Right lobe of liver (tissue), 6 donors: Measurements from ENCODE around the gene PPP1R37. TPM values are rescaled to one million over a fixed set of nuclear protein-coding genes. Genes with fewer than 3 reads are reported as not detected.

Experiments
- ATAC-seq, 4 donors: fragments of 200-7000 bp; cut with Tn5 transposase; one replicate each; pipeline ENCODE4 v1.9.1; 2020; ENCODE audit warnings: mild to moderate bottlenecking in 4 of 4, moderate library complexity in 4 of 4
- DNase-seq, 3 donors: peaks; one replicate each; pipeline ENCODE4 v3.0.0-alpha.2; 2020
- H3K27ac ChIP-seq, 3 donors: fragments of 200-600 bp; one replicate each; pipeline ENCODE4 v1.8.0; 2022
- H3K27me3 ChIP-seq, 2 donors: fragments of 200-600 bp; one replicate each; pipeline ENCODE4 v1.8.0; 2022
- H3K36me3 ChIP-seq, 4 donors: fragments of 200-600 bp; sonication (generic) in 1 of 4; one replicate each; pipeline versions ENCODE4 v1.5.1 to v1.8.0; 2017 to 2022; ENCODE audit warnings: control low read depth in 1 of 4
- H3K4me1 ChIP-seq, 4 donors: fragments of 200-600 bp; sonication (generic) in 1 of 4; one replicate each; pipeline versions ENCODE4 v1.5.1 to v1.8.0; 2017 to 2022; ENCODE audit warnings: control low read depth in 1 of 4
- H3K4me3 ChIP-seq, 3 donors: fragments of 200-600 bp; one replicate each; pipeline ENCODE4 v1.8.0; 2022
- H3K9me3 ChIP-seq, 4 donors: fragments of 200-600 bp; sonication (generic) in 1 of 4; one replicate each; pipeline versions ENCODE4 v1.5.1 to v1.8.0; 2017 to 2022; ENCODE audit warnings: control low read depth in 1 of 4
- CTCF ChIP-seq, 4 donors: fragments of 200-600 bp in 3 of 4; fragments of 450-650 bp in 1 of 4; IDR thresholded peaks; one replicate each; pipeline versions ENCODE4 v1.5.1 to v1.8.0; 2016 to 2022; ENCODE audit warnings: antibody characterized with exemption in 4 of 4, mild to moderate bottlenecking in 2 of 4
- POLR2A ChIP-seq: fragments of 450-650 bp; IDR thresholded peaks from one replicate; pipeline ENCODE4 v1.6.1; 2017; ENCODE audit warnings: antibody characterized with exemption, mild to moderate bottlenecking
- WGBS: methylation state at CpG from one replicate; pipeline ENCODE4 v1.1.6; 2018; ENCODE audit warnings: low coverage, low lambda C conversion rate; ENCODE audit not compliant: insufficient coverage; ENCODE audit errors: missing lambda C conversion rate; 5-methylcytosine and 5-hydroxymethylcytosine counted together
- intact Hi-C, 2 donors: fragments of 100-400 bp; cut with DNase I; formaldehyde crosslinking; loops; one replicate each; pipeline versions ENCODE4 v1.11.2 to v1.14.1; 2022
- total RNA-seq, 6 experiments: library from RNA; depleted of rRNA in 2 of 6; stranded (reverse); fragments of >200 nt in 2 of 6; fragmentation: NEBNext Ultra II Directional in 3 of 6; extraction: Animal tissue kit (Norgen Biotek cat#: 25700) in 3 of 6; gene quantifications; one replicate each; pipeline versions ENCODE4 v1.1.0 to v1.2.4, GENCODE V29; 2016 to 2023
- donor health status: DM: no; HTN: yes; CAD: no.
- donor health status: DM: no; HTN: no; CAD: no.
- donor health status: DM: no; HTN: no; CAD: no.
- donor health status: DM: no; HTN: yes; CAD: no.
- donor health status: DM: no; HTN: yes; CAD: no.

PPP1R37 gene
- total RNA-seq, 6 experiments from 2014 or later = 10.1 to 14.3 (median 11.0) TPM

- DNase-seq (no peak), ATAC-seq (no peak)
- H3K4me3 ChIP-seq = no peak overlapping the region
- no peaks in the 10 kb centered on the region for H3K9me3 ChIP-seq
- H3K27ac ChIP-seq = no peak overlapping the region
- 83% methylated on average over 2 of the region's 4 CpGs for WGBS
- H3K36me3 ChIP-seq = peaks cover 0 to 3% (median 0%) of the 10 kb centered on the region in 4 donors
- peaks cover 0 to 20% (median 8%) of the 10 kb centered on the region in 4 donors for H3K4me1 ChIP-seq
- intact Hi-C loops = loop anchor here in 1 of 2 donors (10.0 kb wide), 1 partner anchor 195 kb away; the partner anchor contains the start of gene KLC3
- TF ChIP-seq POLR2A (no peak), CTCF (IDR thresholded peaks at IDR 0.05) (no peak)
- peaks cover 0 to 24% of the 10 kb centered on the region in 2 donors for H3K27me3 ChIP-seq
Observed at GRCh38 chr19:45150180-45150579, 57.2 kb downstream of the PPP1R37 start.

- DNase-seq (no peak), ATAC-seq (peak in 3 of 4 donors; percentile 6 to 43 (median 27))
- no peak overlapping the region for H3K27ac ChIP-seq
- H3K4me1 ChIP-seq = peaks cover 0 to 20% (median 8%) of the 10 kb centered on the region in 4 donors
- peaks cover 0 to 24% of the 10 kb centered on the region in 2 donors for H3K27me3 ChIP-seq
- H3K36me3 ChIP-seq = no peaks in the 10 kb centered on the region
- no CpG with 5 or more reads among the region's 4 CpGs for WGBS
- no peak overlapping the region for H3K4me3 ChIP-seq
- H3K9me3 ChIP-seq = no peaks in the 10 kb centered on the region
- intact Hi-C loops = loop anchor here in 1 of 2 donors (10.0 kb wide), 1 partner anchor 194 kb away; the partner anchor contains the start of gene KLC3
- TF ChIP-seq POLR2A = no peak
- no peak for TF ChIP-seq CTCF (IDR thresholded peaks at IDR 0.05)
Observed at GRCh38 chr19:45150751-45151281, 57.8 kb downstream of the PPP1R37 start.

- peaks cover 0 to 20% (median 8%) of the 10 kb centered on the region in 4 donors for H3K4me1 ChIP-seq
- no peak overlapping the region for H3K27ac ChIP-seq
- H3K9me3 ChIP-seq = no peaks in the 10 kb centered on the region
- no peaks in the 10 kb centered on the region for H3K36me3 ChIP-seq
- H3K4me3 ChIP-seq = no peak overlapping the region
- H3K27me3 ChIP-seq = peaks cover 0 to 24% of the 10 kb centered on the region in 2 donors
- DNase-seq = no peak
- intact Hi-C loops = loop anchor here in 1 of 2 donors (10.0 kb wide), 1 partner anchor 193 kb away; the partner anchor contains the start of gene KLC3
- WGBS = no CpG with 5 or more reads among the region's 7 CpGs
- ATAC-seq = no peak
- TF ChIP-seq POLR2A = no peak
- TF ChIP-seq CTCF (IDR thresholded peaks at IDR 0.05) = no peak
Observed at GRCh38 chr19:45151320-45151719, 58.3 kb downstream of the PPP1R37 start.

GRCh38 chr19:45151821-45152503, 59.0 kb downstream of the PPP1R37 start:
- TF ChIP-seq POLR2A (no peak), CTCF (IDR thresholded peaks at IDR 0.05) (no peak)
- H3K27ac ChIP-seq = no peak overlapping the region
- peaks cover 0 to 24% of the 10 kb centered on the region in 2 donors for H3K27me3 ChIP-seq
- H3K36me3 ChIP-seq = no peaks in the 10 kb centered on the region
- no peak overlapping the region for H3K4me3 ChIP-seq
- no peak for DNase-seq
- no peaks in the 10 kb centered on the region for H3K9me3 ChIP-seq
- intact Hi-C loops = loop anchor here in 1 of 2 donors (10.0 kb wide), 1 partner anchor 193 kb away; the partner anchor contains the start of gene KLC3
- H3K4me1 ChIP-seq = peaks cover 0 to 20% (median 8%) of the 10 kb centered on the region in 4 donors
- WGBS = no CpG with 5 or more reads among the region's 64 CpGs
- no peak for ATAC-seq
